Heart left ventricle (tissue), 13 donors: ENCODE data around the gene MEGF11.

Source experiments
- POLR2A ChIP-seq, 2 donors: fragments of 450-650 bp; IDR thresholded peaks; one replicate each; pipeline ENCODE4 v1.6.1; 2017; ENCODE audit warnings: antibody characterized with exemption in 2 of 2, mild to moderate bottlenecking in 2 of 2, moderate library complexity in 2 of 2
- TF ChIP-seq, protein P1 (sequence below), 12 donors: fragments of 200-600 bp; sonication (generic) in 4 of 12; IDR thresholded peaks; one replicate each; pipeline versions ENCODE4 v1.5.0 to v1.8.0; 2018 to 2022; ENCODE audit warnings: antibody characterized with exemption in 12 of 12, mild to moderate bottlenecking in 5 of 12
- donor health status: ischemic (EF 13 %, LVEDD 7.1; RV severe dilation, severe dysfunction).
- donor health status: DM: no; HTN: yes; CAD: no.
- donor health status: DM: no; HTN: no; CAD: no.
- donor health status: ischemic (EF 25% LVEDD 6.9; RV normal size, moderate dysfunction).
- donor health status: ischemic (EF 25% LVEDD 5.7; RV mildly dilated, moderate dysfunction).
- donor health status: ischemic (EF 35%, LVEDD 5.7; RV mildly dilated, moderate dysfunction).
- donor health status: nonischemic (EF 11% LVEDD 7.7; RV severe dilation, severe dysfunction).
- donor health status: DM: yes; HTN: yes; CAD: no.
- donor health status: PGD.
- donor health status: ischemic (EF 29% LVEDD 5.4; RV normal size, mild dysfunction).
- donor health status: nonischemic (EF 23%, LVEDD 6.1; RV moderate dilation, normal function).

- TF ChIP-seq, protein P1, sequence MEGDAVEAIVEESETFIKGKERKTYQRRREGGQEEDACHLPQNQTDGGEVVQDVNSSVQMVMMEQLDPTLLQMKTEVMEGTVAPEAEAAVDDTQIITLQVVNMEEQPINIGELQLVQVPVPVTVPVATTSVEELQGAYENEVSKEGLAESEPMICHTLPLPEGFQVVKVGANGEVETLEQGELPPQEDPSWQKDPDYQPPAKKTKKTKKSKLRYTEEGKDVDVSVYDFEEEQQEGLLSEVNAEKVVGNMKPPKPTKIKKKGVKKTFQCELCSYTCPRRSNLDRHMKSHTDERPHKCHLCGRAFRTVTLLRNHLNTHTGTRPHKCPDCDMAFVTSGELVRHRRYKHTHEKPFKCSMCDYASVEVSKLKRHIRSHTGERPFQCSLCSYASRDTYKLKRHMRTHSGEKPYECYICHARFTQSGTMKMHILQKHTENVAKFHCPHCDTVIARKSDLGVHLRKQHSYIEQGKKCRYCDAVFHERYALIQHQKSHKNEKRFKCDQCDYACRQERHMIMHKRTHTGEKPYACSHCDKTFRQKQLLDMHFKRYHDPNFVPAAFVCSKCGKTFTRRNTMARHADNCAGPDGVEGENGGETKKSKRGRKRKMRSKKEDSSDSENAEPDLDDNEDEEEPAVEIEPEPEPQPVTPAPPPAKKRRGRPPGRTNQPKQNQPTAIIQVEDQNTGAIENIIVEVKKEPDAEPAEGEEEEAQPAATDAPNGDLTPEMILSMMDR (IDR thresholded peaks at IDR 0.05): no peak
- no peak for TF ChIP-seq POLR2A (IDR thresholded peaks at IDR 0.05)
Measured at GRCh38 chr15:66067687-66068086, 185.9 kb downstream of the MEGF11 start.
